ENCODE measurements around the gene ATXN1.

ATXN1 gene

GRCh38 chr6:16372029-16372776 is 389.1 kb downstream of the ATXN1 start:
- DNase-seq: no peak

GRCh38 chr6:16371401-16371800 is 389.9 kb downstream of the ATXN1 start:
- DNase-seq: no peak

- DNase-seq: no peak
These were observed 390.3 kb downstream of the ATXN1 start for GRCh38 chr6:16370943-16371342.

GRCh38 chr6:16369989-16370388 is 391.3 kb downstream of the ATXN1 start:
- no peak for DNase-seq

- DNase-seq: no peak
These were observed 392.0 kb downstream of the ATXN1 start for GRCh38 chr6:16369140-16369745.

GRCh38 chr6:16367571-16367970 is 393.7 kb downstream of the ATXN1 start:
- DNase-seq: no peak

GRCh38 chr6:16363749-16364148 is 397.5 kb downstream of the ATXN1 start:
- DNase-seq: no peak

GRCh38 chr6:16362819-16363589 is 398.3 kb downstream of the ATXN1 start:
- no peak for DNase-seq

- DNase-seq: no peak
These were observed 399.0 kb downstream of the ATXN1 start for GRCh38 chr6:16362296-16362695.

GRCh38 chr6:16361861-16362260 is 399.4 kb downstream of the ATXN1 start:
- DNase-seq: no peak

GRCh38 chr6:16361121-16361520 is 400.1 kb downstream of the ATXN1 start:
- DNase-seq: no peak

GRCh38 chr6:16360365-16360764 is 400.9 kb downstream of the ATXN1 start:
- no peak for DNase-seq

GRCh38 chr6:16359563-16359962 is 401.7 kb downstream of the ATXN1 start:
- DNase-seq: no peak

GRCh38 chr6:16358531-16359138 is 402.6 kb downstream of the ATXN1 start:
- no peak for DNase-seq

GRCh38 chr6:16355699-16356446 is 405.4 kb downstream of the ATXN1 start:
- no peak for DNase-seq

- no peak for DNase-seq
These were observed 406.0 kb downstream of the ATXN1 start for GRCh38 chr6:16355238-16355637.

- no peak for DNase-seq
These were observed 406.6 kb downstream of the ATXN1 start for GRCh38 chr6:16354692-16355091.

- no peak for DNase-seq
These were observed 408.3 kb downstream of the ATXN1 start for GRCh38 chr6:16352821-16353438.

- no peak for DNase-seq
These were observed 409.0 kb downstream of the ATXN1 start for GRCh38 chr6:16352258-16352635.

- no peak for DNase-seq
These were observed 411.7 kb downstream of the ATXN1 start for GRCh38 chr6:16349544-16349943.

- DNase-seq: no peak
These were observed 414.4 kb downstream of the ATXN1 start for GRCh38 chr6:16346831-16347230.

All from activated CD8-positive, alpha-beta memory T cell treated with anti-CD3 and anti-CD28 coated beads, Interleukin-2, amount 50 U/mL, for 48 hours (primary cell).